A673 (cell line): ENCODE data around the gene ACMSD. TPM values are rescaled to one million over a fixed set of nuclear protein-coding genes. Genes with fewer than 3 reads are reported as not detected.
"Not testable (repeated sequence)": the region's sequence is repeated elsewhere in the genome, so short reads cannot be mapped to it uniquely, and the experiment has no call there.

ENCODE experiments used
- BruUV-seq: library from RNA; stranded (reverse); fragments of 400-500 nt; replicated peaks from 2 replicates; lab custom pipeline; 2021; lab: Mats Ljungman, UMichigan
- CTCF ChIA-PET: fragments of 300-600 bp; sonication (Branson Sonifier 250); formaldehyde crosslinking; loops from one replicate; lab custom pipeline; 2022; ENCODE audit warnings: antibody characterized with exemption; lab: Charles Lee
- POLR2A ChIA-PET: fragments of 300-600 bp; sonication (Branson Sonifier 250); formaldehyde crosslinking; loops from one replicate; lab custom pipeline; 2022; ENCODE audit warnings: antibody characterized with exemption; ENCODE audit not compliant: low non-redundant PET; lab: Charles Lee
- DNase-seq: peaks from one replicate; pipeline ENCODE4 v3.0.0-alpha.2; 2015; ENCODE audit warnings: low spot score
- H3K27ac ChIP-seq: fragments of 200-600 bp; sonication (generic); 2 replicates; pipeline ENCODE4 v1.5.1; 2016; ENCODE audit warnings: mixed run types, low read depth, mild to moderate bottlenecking, mixed read lengths, antibody characterized with exemption, low read length; ENCODE audit not compliant: poor library complexity, severe bottlenecking
- H3K27me3 ChIP-seq: fragments of 200-600 bp; sonication (generic); replicated peaks from 2 replicates; pipeline ENCODE4 v1.6.1; 2017; ENCODE audit warnings: mixed run types, low read depth, mild to moderate bottlenecking, mixed read lengths, antibody characterized with exemption, low read length; ENCODE audit not compliant: insufficient read depth, poor library complexity
- H3K36me3 ChIP-seq: fragments of 200-600 bp; sonication (generic); 2 replicates; pipeline ENCODE4 v1.6.1; 2016; ENCODE audit warnings: mixed run types, mild to moderate bottlenecking, mixed read lengths, antibody characterized with exemption, low read length; ENCODE audit not compliant: insufficient read depth, poor library complexity, severe bottlenecking
- H3K4me1 ChIP-seq: fragments of 200-600 bp; sonication (generic); 2 replicates; pipeline ENCODE4 v1.6.1; 2017; ENCODE audit warnings: mixed run types, mild to moderate bottlenecking, mixed read lengths, antibody characterized with exemption, low read length; ENCODE audit not compliant: insufficient read depth, poor library complexity, severe bottlenecking
- H3K4me3 ChIP-seq: fragments of 200-600 bp; sonication (generic); 2 replicates; pipeline ENCODE4 v1.5.1; 2016; ENCODE audit warnings: low read depth, mixed run types, mild to moderate bottlenecking, mixed read lengths, low read length; ENCODE audit not compliant: poor library complexity, severe bottlenecking
- H3K9me3 ChIP-seq: fragments of 200-600 bp; sonication (generic); 2 replicates; pipeline ENCODE4 v1.6.1; 2016; ENCODE audit warnings: mixed run types, low read depth, mild to moderate bottlenecking, mixed read lengths, antibody characterized with exemption, low read length; ENCODE audit not compliant: poor library complexity, severe bottlenecking
- CTCF ChIP-seq: fragments of 300-800, 200-600 bp; sonication (generic); conservative IDR thresholded peaks from 2 replicates; pipeline ENCODE4 v1.5.1; 2017; ENCODE audit warnings: low read depth, mild to moderate bottlenecking, antibody characterized with exemption, low read length, moderate library complexity, mixed read lengths
- EZH2 ChIP-seq: fragments of 200-600 bp; sonication (generic); IDR thresholded peaks from 2 replicates; pipeline ENCODE4 v1.6.1; 2017; ENCODE audit warnings: borderline replicate concordance, low read depth, mild to moderate bottlenecking, mixed read lengths, antibody characterized with exemption, low read length; ENCODE audit not compliant: poor library complexity, severe bottlenecking
- intact Hi-C: fragments of 100-400 bp; cut with micrococcal nuclease; formaldehyde crosslinking; loops from one replicate; pipeline ENCODE4 v1.10.0; 2022; ENCODE audit not compliant: unreplicated experiment
- total RNA-seq: library from RNA; stranded (reverse); gene quantifications from 2 replicates; pipeline ENCODE4 v1.2.3, GENCODE V29; 2021

The ACMSD gene
- total RNA-seq, 1 experiment from 2014 or later, result not detected

GRCh38 chr2:134823832-134824231 lies 14.6 kb upstream of the ACMSD start:
- no peaks in the 10 kb centered on the region for H3K4me1 ChIP-seq
- no peaks in the 10 kb centered on the region for H3K36me3 ChIP-seq
- no peak overlapping the region for H3K27ac ChIP-seq
- BruUV-seq, result no TSS peak
- TF ChIP-seq EZH2 (no peak), CTCF (no peak)
- CTCF ChIA-PET, result no interaction called here
- intact Hi-C loops, result no loop called here
- POLR2A ChIA-PET, result no interaction called here
- H3K4me3 ChIP-seq, result no peak overlapping the region
- no peaks in the 10 kb centered on the region for H3K9me3 ChIP-seq
- no peaks in the 10 kb centered on the region for H3K27me3 ChIP-seq
- DNase-seq, result no peak

GRCh38 chr2:134825716-134826115 lies 12.7 kb upstream of the ACMSD start:
- intact Hi-C loops, BruUV-seq, POLR2A ChIA-PET, H3K4me1 ChIP-seq, H3K36me3 ChIP-seq, H3K27ac ChIP-seq, H3K9me3 ChIP-seq, DNase-seq, H3K4me3 ChIP-seq, CTCF ChIA-PET, H3K27me3 ChIP-seq: not testable (repeated sequence)

- no peak for TF ChIP-seq CTCF
- no peak for TF ChIP-seq EZH2
These were observed 2.9 kb upstream of the ACMSD start for GRCh38 chr2:134835471-134835870.

GRCh38 chr2:134836986-134837385 lies 1.4 kb upstream of the ACMSD start:
- Histone ChIP-seq H3K27me3 (peaks cover 13% of the 10 kb centered on the region), H3K27ac (no peak overlapping the region), H3K9me3 (peaks cover 6% of the 10 kb centered on the region), H3K4me1 (no peaks in the 10 kb centered on the region), H3K4me3 (no peak overlapping the region), H3K36me3 (no peaks in the 10 kb centered on the region)
- CTCF ChIA-PET, result no interaction called here
- no TSS peak for BruUV-seq
- TF ChIP-seq EZH2, result no peak
- TF ChIP-seq CTCF, result no peak
- no peak for DNase-seq
- POLR2A ChIA-PET, result no interaction called here
- intact Hi-C loops, result no loop called here

More at GRCh38 chr2:134835471-134835870, 2.9 kb upstream of the ACMSD start:
- DNase-seq, result no peak
- BruUV-seq, result no TSS peak
- ChIA-PET POLR2A (interaction anchor here (0.7 kb wide), 2 partner anchors 63 to 1003 kb away, joined by 4 to 6 read pairs; no protein-coding TSS in a partner anchor), CTCF (no interaction called here)
- intact Hi-C loops, result no loop called here
- Histone ChIP-seq H3K27ac (no peak overlapping the region), H3K4me3 (no peak overlapping the region), H3K4me1 (no peaks in the 10 kb centered on the region), H3K36me3 (no peaks in the 10 kb centered on the region), H3K27me3 (peaks cover 13% of the 10 kb centered on the region), H3K9me3 (peaks cover 6% of the 10 kb centered on the region)
